K562 (cell line): ENCODE results near the gene VARS1. TPM values are rescaled to one million over a fixed set of nuclear protein-coding genes. Genes with fewer than 3 reads are reported as not detected.
A peak's percentile ranks its signal among the peaks of the same experiment; 100 is the strongest.

Experiments used
- CHAMP1 ChIP-seq: fragments of 450-650 bp; IDR thresholded peaks from 2 replicates; pipeline ENCODE4 v1.6.1; 2016; ENCODE audit warnings: mild to moderate bottlenecking
- L3MBTL2 ChIP-seq: fragments of 450-650 bp; IDR thresholded peaks from 2 replicates; pipeline ENCODE4 v1.6.1; 2016; ENCODE audit warnings: mild to moderate bottlenecking, moderate library complexity
- PHF8 ChIP-seq: fragments of 200-600 bp; sonication (generic); IDR thresholded peaks from 2 replicates; pipeline ENCODE4 v1.6.1; 2012; ENCODE audit warnings: mixed run types, mild to moderate bottlenecking, inconsistent platforms, low read length, moderate library complexity, borderline replicate concordance
- RFX7 ChIP-seq: fragments of 250-450 bp; sonication (Bioruptor Pico); IDR thresholded peaks from 2 replicates; pipeline ENCODE4 v1.5.1; 2021; ENCODE audit warnings: mild to moderate bottlenecking
- SMARCC2 ChIP-seq: fragments of 450-650 bp; IDR thresholded peaks from 2 replicates; pipeline ENCODE4 v1.6.1; 2017; ENCODE audit warnings: antibody characterized with exemption, moderate library complexity, mild to moderate bottlenecking, low read depth
- TAF1 ChIP-seq: IDR thresholded peaks from 2 replicates; pipeline ENCODE4 v1.6.1; 2011; ENCODE audit warnings: mild to moderate bottlenecking, low read length, moderate library complexity; ENCODE audit not compliant: insufficient read depth, control insufficient read depth, severe bottlenecking; ENCODE audit errors: extremely low read depth
- TCFL5 ChIP-seq: fragments of 250-450 bp; sonication (Bioruptor Pico); conservative IDR thresholded peaks from 2 replicates; pipeline ENCODE4 v1.6.1; 2021; ENCODE audit warnings: mild to moderate bottlenecking, moderate library complexity, matching md5 sums
- TFAM ChIP-seq: fragments of 250-450 bp; sonication (Bioruptor Pico); conservative IDR thresholded peaks from 2 replicates; pipeline ENCODE4 v1.5.0; 2021; ENCODE audit warnings: mild to moderate bottlenecking, moderate library complexity
- ZBTB1 ChIP-seq: sonication (generic); formaldehyde crosslinking; IDR thresholded peaks from 2 replicates; pipeline ENCODE4 v1.8.1; 2023; ENCODE audit warnings: missing genetic modification reagents, low read depth, mild to moderate bottlenecking, borderline replicate concordance
- ZNF143 ChIP-seq: sonication (generic); formaldehyde crosslinking; IDR thresholded peaks from 2 replicates; pipeline ENCODE4 v1.9.0; 2022; ENCODE audit warnings: mild to moderate bottlenecking, missing genetic modification reagents
- ZNF316 ChIP-seq: fragments of 450-650 bp; IDR thresholded peaks from 2 replicates; pipeline ENCODE4 v1.6.1; 2016
- ZNF584 ChIP-seq: fragments of 200-800 bp; sonication (Bioruptor generic); IDR thresholded peaks from 2 replicates; pipeline ENCODE4 v1.6.1; 2016; ENCODE audit warnings: low read depth, mild to moderate bottlenecking, missing genetic modification characterization, missing compliant biosample characterization
- ZNF586 ChIP-seq: fragments of 450-650 bp; formaldehyde crosslinking; conservative IDR thresholded peaks from 2 replicates; pipeline ENCODE4 v1.4.0; 2020; ENCODE audit warnings: mild to moderate bottlenecking, moderate library complexity
- polyA plus RNA-seq, 8 experiments: library from polyadenylated mRNA; depleted of rRNA in 4 of 8; stranded (reverse) in 5 of 8; unstranded in 3 of 8; fragments of >200 nt; fragmentation: Nextera tagmentation in 2 of 8; fragmentation: Illumina TruSeq in 1 of 8; extraction: Ambion mirVana in 2 of 8; extraction: Trizol in 1 of 8; gene quantifications; 2 replicates each; pipeline versions ENCODE4 v1.2.1 to v1.2.3, GENCODE V29; 2011 to 2014; ENCODE audit warnings: inconsistent platforms in 1 of 8, missing spikeins in 1 of 8
- total RNA-seq, 7 experiments: library from RNA; depleted of rRNA in 6 of 7; stranded (reverse); fragments of >200 nt in 6 of 7; fragmentation: Illumina TruSeq in 2 of 7; extraction: Trizol in 2 of 7; gene quantifications; 2 replicates each; pipeline versions ENCODE4 v1.2.1 to v1.2.3, GENCODE V29; 2011 to 2021; ENCODE audit warnings: low replicate concordance in 1 of 7
- TF ChIP-seq, protein P1 (sequence below): fragments of 450-650 bp; IDR thresholded peaks from 2 replicates; pipeline ENCODE4 v1.6.1; 2017; ENCODE audit warnings: antibody characterized with exemption
- TF ChIP-seq, protein P2 (sequence below), 2 experiments: fragments of 150-350 bp in 1 of 2; IDR thresholded peaks; 2 replicates each; pipeline ENCODE4 v1.6.1; 2012 to 2016; ENCODE audit warnings: low read depth in 2 of 2, low read length in 2 of 2, mild to moderate bottlenecking in 1 of 2, moderate library complexity in 1 of 2
- TF ChIP-seq, protein P3 (sequence below): sonication (generic); formaldehyde crosslinking; IDR thresholded peaks from 2 replicates; pipeline ENCODE4 v1.9.0; 2022; ENCODE audit warnings: mild to moderate bottlenecking, missing genetic modification reagents

VARS1 gene
- total and polyA plus RNA-seq, 9 of the 15 experiments (the other 6 are each of a cell fraction or from before 2014, with no cell fraction given) = 2.9 to 488 (median 130) TPM

- TF ChIP-seq CHAMP1 (no peak), ZNF143 (CRISPR knock-in tag) (no peak), ZNF586 (0 out of 2 replicates have a peak, but pooled peaks have one; percentile 25), PHF8 (no peak; the same call in 1 of the 2 replicates), TAF1 (peak; percentile 75), L3MBTL2 (no peak), ZNF584 (no peak), ZNF316 (no peak), RFX7 (no peak), TFAM (CRISPR knock-in tag) (no peak), SMARCC2 (no peak), TCFL5 (CRISPR knock-in tag) (no peak), ZBTB1 (CRISPR knock-in tag) (no peak)
- TF ChIP-seq, protein P1, sequence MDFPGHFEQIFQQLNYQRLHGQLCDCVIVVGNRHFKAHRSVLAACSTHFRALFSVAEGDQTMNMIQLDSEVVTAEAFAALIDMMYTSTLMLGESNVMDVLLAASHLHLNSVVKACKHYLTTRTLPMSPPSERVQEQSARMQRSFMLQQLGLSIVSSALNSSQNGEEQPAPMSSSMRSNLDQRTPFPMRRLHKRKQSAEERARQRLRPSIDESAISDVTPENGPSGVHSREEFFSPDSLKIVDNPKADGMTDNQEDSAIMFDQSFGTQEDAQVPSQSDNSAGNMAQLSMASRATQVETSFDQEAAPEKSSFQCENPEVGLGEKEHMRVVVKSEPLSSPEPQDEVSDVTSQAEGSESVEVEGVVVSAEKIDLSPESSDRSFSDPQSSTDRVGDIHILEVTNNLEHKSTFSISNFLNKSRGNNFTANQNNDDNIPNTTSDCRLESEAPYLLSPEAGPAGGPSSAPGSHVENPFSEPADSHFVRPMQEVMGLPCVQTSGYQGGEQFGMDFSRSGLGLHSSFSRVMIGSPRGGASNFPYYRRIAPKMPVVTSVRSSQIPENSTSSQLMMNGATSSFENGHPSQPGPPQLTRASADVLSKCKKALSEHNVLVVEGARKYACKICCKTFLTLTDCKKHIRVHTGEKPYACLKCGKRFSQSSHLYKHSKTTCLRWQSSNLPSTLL = peak; percentile 64; the same call in 1 of the 2 replicates
- TF ChIP-seq, protein P2, sequence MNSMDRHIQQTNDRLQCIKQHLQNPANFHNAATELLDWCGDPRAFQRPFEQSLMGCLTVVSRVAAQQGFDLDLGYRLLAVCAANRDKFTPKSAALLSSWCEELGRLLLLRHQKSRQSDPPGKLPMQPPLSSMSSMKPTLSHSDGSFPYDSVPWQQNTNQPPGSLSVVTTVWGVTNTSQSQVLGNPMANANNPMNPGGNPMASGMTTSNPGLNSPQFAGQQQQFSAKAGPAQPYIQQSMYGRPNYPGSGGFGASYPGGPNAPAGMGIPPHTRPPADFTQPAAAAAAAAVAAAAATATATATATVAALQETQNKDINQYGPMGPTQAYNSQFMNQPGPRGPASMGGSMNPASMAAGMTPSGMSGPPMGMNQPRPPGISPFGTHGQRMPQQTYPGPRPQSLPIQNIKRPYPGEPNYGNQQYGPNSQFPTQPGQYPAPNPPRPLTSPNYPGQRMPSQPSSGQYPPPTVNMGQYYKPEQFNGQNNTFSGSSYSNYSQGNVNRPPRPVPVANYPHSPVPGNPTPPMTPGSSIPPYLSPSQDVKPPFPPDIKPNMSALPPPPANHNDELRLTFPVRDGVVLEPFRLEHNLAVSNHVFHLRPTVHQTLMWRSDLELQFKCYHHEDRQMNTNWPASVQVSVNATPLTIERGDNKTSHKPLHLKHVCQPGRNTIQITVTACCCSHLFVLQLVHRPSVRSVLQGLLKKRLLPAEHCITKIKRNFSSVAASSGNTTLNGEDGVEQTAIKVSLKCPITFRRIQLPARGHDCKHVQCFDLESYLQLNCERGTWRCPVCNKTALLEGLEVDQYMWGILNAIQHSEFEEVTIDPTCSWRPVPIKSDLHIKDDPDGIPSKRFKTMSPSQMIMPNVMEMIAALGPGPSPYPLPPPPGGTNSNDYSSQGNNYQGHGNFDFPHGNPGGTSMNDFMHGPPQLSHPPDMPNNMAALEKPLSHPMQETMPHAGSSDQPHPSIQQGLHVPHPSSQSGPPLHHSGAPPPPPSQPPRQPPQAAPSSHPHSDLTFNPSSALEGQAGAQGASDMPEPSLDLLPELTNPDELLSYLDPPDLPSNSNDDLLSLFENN (IDR thresholded peaks at IDR 0.05; ENCODE audit: low read depth in 2 of 2, low read length in 2 of 2) = no peak
- TF ChIP-seq, protein P3, sequence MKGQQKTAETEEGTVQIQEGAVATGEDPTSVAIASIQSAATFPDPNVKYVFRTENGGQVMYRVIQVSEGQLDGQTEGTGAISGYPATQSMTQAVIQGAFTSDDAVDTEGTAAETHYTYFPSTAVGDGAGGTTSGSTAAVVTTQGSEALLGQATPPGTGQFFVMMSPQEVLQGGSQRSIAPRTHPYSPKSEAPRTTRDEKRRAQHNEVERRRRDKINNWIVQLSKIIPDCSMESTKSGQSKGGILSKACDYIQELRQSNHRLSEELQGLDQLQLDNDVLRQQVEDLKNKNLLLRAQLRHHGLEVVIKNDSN (CRISPR knock-in tag) = no peak
These were observed 19.1 kb upstream of the VARS1 start (continued) for GRCh38 chr6:31814677-31815024.
